Kidney capillary endothelial cell (primary cell): Measurements from ENCODE around the gene CDYL.

Source experiments
- DNase-seq: peaks from one replicate; pipeline ENCODE4 v3.0.0-alpha.2; 2018; ENCODE audit warnings: low spot score

Gene CDYL, protein sequence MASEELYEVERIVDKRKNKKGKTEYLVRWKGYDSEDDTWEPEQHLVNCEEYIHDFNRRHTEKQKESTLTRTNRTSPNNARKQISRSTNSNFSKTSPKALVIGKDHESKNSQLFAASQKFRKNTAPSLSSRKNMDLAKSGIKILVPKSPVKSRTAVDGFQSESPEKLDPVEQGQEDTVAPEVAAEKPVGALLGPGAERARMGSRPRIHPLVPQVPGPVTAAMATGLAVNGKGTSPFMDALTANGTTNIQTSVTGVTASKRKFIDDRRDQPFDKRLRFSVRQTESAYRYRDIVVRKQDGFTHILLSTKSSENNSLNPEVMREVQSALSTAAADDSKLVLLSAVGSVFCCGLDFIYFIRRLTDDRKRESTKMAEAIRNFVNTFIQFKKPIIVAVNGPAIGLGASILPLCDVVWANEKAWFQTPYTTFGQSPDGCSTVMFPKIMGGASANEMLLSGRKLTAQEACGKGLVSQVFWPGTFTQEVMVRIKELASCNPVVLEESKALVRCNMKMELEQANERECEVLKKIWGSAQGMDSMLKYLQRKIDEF

GRCh38 chr6:4776131-4776492, at the start of gene CDYL:
Gene CDYL (plus strand): TSS chr6:4776404. CDS start chr6:4776784, 380 bp downstream.
- peak; percentile 84 for DNase-seq

- no peak for DNase-seq
These were observed 49.6 kb upstream of the CDYL start for GRCh38 chr6:4726645-4727044.

DNA sequence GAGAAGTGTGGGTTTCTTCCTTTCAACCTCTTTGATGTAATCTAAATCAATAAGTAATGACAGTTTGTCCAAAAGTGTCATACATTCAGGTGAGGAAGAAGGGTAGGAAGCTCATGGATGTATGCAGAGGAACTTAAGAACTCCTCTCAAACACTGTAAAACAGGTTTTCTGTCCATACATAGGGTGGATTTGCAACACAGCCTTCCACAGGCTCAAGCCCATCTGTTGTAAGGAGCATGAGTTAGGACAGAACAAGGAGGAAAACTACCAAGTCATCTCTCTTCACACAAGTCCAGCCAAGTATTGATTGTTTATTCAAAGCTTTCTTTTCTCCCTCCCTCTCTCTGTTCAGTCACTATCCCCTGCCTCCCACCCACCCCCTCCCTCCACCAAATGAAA, 49.0 kb upstream of the CDYL start:
- no peak for DNase-seq

DNA sequence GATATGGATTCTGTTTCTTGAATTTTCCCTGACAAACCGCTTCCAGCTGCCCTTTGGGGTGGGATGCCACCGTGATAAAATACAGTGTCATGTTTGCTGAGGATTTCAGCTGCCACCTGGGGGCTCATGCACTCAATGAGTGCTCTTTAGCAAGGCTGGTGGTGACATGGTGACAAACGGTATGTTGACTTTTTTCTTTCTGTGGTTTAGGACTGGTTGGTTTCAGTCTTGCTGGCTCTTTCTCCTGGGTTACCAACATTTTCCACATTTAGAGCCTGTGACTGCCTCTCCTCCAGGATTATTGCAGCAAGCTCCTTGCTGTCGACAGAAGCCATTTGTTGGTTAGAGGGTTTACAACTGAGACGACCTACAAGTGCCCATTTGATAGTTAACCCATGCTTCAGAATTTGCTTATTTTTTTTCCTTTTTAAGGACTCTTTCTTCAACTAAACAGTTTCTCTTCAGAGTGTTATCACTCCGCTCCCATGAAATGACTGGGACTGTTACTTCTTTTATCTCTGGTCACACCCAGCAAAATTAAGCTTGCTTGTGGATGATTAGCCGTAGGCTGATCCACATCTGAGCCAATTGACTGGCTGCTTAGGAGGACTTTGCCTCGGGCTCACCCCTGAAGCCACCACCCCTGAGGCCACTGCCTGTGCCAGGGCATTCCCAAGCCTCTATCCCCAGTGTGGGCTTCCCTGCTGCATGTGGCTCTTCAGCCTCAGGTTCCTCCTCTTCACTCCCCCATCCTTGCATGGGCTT, 48.4 kb upstream of the CDYL start:
- DNase-seq = no peak

- no peak for DNase-seq
These were observed 47.8 kb upstream of the CDYL start for GRCh38 chr6:4728436-4728769.

DNA sequence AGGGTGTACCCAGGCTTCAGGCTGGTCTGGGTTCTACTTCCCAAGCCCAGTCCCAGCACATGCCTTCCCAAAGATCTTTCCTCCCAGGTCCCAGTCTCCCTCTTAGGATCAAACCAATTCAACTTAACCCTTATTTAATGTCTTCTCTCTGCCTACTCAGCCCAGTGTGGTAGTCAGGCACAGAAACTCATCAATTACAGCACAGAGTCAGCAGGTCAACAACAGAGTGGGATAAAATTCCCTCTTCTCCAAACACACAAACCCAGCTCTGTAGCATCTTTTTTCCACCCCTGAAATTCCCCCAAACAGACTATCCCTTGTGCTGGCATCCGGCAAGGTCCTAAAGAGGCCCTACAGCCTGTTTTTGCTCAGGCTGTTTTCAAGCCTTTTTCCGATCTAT, 47.3 kb upstream of the CDYL start:
- no peak for DNase-seq

GRCh38 chr6:4731996-4732395, 44.2 kb upstream of the CDYL start:
- DNase-seq = no peak

DNA sequence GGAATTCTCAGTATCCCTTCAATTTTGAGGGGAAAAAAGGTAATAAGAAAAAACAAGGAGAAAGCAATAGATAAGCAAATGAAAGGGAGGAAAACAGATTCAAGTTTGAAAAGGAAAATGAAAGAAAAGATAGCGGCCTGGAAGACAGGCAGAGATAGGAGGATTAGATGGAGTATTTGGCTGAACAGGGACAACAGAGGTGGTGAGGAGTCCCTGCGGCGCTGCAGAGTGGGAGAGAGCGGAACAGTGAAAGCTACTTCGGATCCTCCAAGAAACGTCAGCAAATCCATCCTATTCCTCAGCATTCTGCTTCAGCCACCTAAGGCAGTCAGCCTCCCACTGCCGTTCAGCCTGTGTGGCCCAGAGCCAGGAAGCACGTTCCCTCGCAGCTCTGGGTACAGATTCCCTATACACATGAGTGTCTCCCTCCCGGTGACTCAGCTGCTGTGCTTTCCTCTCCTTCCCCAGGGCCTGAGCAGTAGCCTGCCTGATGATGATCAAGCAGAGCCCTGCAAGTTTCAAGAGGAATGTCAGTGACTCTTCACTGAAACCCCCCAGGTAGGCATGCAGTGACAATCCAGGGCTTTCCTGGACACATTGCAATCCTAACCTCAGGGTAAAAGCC, 43.4 kb upstream of the CDYL start:
- peak; percentile 93 for DNase-seq

DNA sequence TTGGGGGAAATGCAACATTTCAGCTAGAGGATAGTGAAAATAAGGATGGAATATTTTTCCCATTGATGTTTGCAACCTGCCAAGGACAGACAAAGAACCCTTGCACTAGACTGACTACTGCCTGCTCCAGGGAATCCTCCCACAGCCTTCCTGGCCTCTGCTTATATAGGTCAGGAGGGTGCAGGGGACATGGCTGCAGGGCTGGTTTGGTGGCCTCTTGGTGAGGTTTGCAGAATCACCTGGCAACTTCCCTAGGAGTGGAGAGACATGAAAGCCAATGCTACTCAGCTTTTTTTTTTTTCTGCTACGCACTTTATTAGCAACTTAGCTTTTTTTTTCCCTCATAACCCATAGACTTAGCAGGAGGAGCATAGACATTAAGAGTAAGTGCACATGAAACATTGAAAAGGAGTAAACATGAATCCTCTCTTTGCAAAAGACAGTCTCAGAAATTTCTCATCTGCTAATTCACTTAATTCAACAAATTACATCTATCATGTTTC, 39.8 kb upstream of the CDYL start:
- DNase-seq = no peak

GRCh38 chr6:4740032-4740431, 36.2 kb upstream of the CDYL start:
- DNase-seq = no peak

DNA sequence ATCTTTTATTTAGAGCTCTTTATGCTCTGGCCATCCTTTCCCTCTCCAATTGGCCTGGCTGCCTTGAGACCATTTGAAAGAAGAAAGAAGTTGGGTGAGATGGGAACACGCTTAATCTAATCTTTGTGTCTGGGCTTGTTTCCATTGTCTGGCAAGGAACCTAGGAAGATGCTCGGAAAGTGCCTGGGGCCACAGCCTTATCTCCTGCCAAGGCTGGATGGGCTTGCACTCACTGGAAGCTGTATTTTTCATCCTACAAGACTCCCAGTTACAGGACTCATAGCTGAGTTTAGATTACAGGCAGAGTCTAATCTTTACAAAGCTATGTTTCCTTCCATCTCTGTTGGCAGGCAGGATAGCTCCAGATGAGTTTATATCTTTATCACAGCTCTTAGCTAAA, 33.1 kb upstream of the CDYL start:
- no peak for DNase-seq

- DNase-seq = no peak
These were observed 32.3 kb upstream of the CDYL start for GRCh38 chr6:4743926-4744325.

DNA sequence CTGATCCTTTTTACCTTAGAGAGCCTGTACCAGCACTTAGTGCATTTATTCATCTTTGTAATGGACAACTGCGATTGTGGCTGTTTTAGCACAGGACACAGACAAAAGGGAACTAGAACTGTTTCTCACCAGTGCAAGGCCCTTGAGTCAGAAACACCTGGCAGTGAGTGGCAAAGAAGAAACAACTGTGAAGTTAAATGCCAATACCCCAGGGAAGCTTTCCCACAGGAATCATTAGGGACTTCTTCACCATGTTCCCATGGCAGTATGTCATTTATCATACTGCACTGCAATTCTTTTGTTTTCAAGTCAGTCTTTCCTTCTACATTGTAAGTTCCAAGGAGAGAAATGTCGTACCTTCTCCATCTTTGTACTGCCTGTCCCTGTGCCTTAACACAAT, 28.6 kb upstream of the CDYL start:
- DNase-seq = no peak

GRCh38 chr6:4751823-4752464, 24.3 kb upstream of the CDYL start:
- DNase-seq = no peak

DNA sequence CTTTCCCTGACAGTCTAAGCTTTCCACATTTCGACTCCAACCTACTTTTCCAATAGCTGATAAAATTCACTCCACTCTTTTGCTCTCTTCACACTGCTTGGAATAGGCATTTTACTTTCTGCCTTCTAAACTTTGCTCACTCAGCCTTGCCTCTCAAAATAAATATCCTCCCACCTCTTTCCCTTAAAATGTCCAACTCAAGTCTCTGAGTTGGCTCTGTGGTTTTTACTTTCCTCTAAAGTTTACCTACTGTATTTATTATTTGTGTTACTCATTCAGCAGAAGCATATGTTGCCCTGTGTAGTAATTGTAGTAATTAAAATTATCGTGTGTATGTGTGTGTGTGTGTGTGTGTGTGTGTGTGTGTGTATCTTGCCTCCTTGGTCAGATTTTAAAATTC, 20.0 kb upstream of the CDYL start:
- no peak for DNase-seq

GRCh38 chr6:4759997-4760396, 16.2 kb upstream of the CDYL start:
- DNase-seq = no peak

DNA sequence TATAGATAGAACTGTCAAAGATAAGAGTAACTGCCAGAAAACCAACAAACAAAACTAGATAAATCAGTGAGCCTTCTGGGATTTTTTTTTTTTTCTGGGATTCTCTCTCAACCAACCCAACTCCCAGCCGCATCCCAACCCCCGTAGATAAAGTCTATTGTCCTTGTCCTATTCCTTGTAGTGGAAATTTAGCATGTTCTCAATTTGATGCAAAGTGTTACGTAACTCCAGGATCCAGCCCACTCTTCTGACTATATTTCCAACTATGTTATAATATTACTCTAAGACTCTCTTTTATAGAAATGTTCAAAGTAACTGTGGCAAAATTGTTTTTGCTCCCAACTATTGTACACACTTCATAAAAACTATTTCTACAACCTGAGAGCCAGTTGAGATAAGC, 15.4 kb upstream of the CDYL start:
- DNase-seq = no peak

- DNase-seq = no peak
These were observed 13.9 kb upstream of the CDYL start for GRCh38 chr6:4762294-4762693.

GRCh38 chr6:4763921-4764320, 12.3 kb upstream of the CDYL start:
- no peak for DNase-seq

GRCh38 chr6:4768815-4769214, 7.4 kb upstream of the CDYL start:
- DNase-seq = no peak

DNA sequence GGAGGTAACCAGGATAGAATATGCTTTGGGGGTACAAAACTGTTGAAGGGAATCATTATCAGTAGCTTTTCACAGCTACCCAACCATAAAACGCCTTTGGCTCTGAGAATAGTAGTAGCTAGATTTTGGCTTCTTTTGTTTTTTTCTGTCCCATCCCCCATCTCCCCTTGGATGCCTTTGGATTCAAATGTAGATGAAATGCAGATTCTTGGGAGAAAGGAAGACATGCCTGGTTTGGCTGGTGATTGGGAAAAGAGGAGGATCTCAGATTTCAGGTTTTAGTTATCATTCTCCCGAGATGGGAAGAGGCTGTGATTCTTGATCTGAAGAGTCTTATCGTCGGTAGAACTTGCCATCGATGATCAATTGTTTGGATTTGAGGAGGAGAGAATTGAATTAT, 3.5 kb upstream of the CDYL start:
- no peak for DNase-seq

GRCh38 chr6:4773181-4773580, 3.0 kb upstream of the CDYL start:
- DNase-seq = no peak
